Mammary epithelial cell (primary cell): Measurements from ENCODE around the gene MYH14.

ENCODE experiments used
- EZH2 ChIP-seq: IDR thresholded peaks from 2 replicates; pipeline ENCODE4 v1.6.1; 2012; ENCODE audit warnings: low read length, inconsistent platforms, borderline replicate concordance
- TF ChIP-seq, protein P1 (sequence below), 2 donors: IDR thresholded peaks in 1 of 2; conservative IDR thresholded peaks in 1 of 2; 2 replicates each; pipeline ENCODE4 v1.5.1; 2011 to 2012; ENCODE audit warnings: inconsistent platforms in 2 of 2, low read length in 2 of 2, mild to moderate bottlenecking in 2 of 2, control low read depth in 1 of 2, low read depth in 1 of 2; ENCODE audit not compliant: insufficient read depth in 1 of 2; ENCODE audit errors: extremely low read depth in 1 of 2

DNA sequence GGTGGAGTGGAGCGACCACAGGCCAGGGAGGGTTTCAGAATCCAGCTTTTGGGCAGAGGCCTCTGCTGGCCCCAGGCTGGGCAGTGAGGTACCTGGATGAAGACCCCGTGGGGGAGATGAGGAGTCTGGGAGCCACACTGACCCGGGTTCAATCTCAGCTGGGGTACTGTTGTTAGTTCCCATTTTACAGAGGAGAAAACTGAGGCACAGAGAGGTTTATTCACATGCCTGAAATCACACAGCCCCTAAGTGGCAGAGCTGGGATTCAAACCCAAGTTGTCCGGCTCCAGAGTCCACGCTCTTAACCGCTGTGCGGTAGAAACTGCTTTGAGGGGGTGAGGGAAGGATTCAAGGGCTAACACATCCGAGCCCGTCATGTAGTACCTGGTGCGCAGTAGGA is 45.0 kb downstream of the MYH14 start:
- TF ChIP-seq, protein P1, sequence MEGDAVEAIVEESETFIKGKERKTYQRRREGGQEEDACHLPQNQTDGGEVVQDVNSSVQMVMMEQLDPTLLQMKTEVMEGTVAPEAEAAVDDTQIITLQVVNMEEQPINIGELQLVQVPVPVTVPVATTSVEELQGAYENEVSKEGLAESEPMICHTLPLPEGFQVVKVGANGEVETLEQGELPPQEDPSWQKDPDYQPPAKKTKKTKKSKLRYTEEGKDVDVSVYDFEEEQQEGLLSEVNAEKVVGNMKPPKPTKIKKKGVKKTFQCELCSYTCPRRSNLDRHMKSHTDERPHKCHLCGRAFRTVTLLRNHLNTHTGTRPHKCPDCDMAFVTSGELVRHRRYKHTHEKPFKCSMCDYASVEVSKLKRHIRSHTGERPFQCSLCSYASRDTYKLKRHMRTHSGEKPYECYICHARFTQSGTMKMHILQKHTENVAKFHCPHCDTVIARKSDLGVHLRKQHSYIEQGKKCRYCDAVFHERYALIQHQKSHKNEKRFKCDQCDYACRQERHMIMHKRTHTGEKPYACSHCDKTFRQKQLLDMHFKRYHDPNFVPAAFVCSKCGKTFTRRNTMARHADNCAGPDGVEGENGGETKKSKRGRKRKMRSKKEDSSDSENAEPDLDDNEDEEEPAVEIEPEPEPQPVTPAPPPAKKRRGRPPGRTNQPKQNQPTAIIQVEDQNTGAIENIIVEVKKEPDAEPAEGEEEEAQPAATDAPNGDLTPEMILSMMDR (conservative IDR thresholded peaks at IDR 0.05 in 1 of 2, IDR thresholded peaks at IDR 0.05 in 1 of 2; ENCODE audit: extremely low read depth in 1 of 2, insufficient read depth in 1 of 2, low read depth in 1 of 2, low read length in 2 of 2) = no peak
- no peak for TF ChIP-seq EZH2
